ENCODE data around the gene UBE4B. TPM values are rescaled to one million over a fixed set of nuclear protein-coding genes. Genes with fewer than 3 reads are reported as not detected.

Gene UBE4B
- total and polyA plus RNA-seq, 2 of the 4 experiments (the other 2 are of a cell fraction), result 26.5 to 39.3 TPM

DNA sequence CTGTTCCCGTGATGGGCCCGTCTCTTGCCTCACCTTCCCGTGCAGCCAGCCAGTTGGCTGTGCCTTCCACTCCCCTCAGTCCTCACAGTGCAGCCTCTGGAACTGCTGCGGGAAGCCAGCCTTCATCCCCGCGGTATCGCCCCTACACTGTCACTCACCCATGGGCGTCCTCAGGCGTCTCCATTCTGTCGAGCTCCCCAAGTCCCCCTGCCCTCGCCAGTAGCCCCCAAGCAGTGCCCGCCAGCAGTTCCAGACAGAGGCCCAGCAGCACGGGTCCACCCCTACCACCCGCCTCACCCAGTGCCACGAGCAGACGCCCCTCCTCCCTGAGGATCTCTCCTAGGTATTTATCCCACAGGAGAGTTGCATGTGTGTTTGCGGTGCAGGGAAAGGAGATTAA, 73.5 kb downstream of the UBE4B start:
- no peak overlapping the region for H2AFZ ChIP-seq (replicated peaks; ENCODE audit: low read length, poor library complexity)
- no peak for TF ChIP-seq RFX5 (IDR thresholded peaks at IDR 0.05; ENCODE audit: low read depth, low read length)
- TF ChIP-seq CHD1 (IDR thresholded peaks at IDR 0.05; ENCODE audit: low read depth, low read length), result no peak
- no peak for TF ChIP-seq SMC3 (IDR thresholded peaks at IDR 0.05; ENCODE audit: low read depth, low read length)
- no peak for TF ChIP-seq BHLHE40 (IDR thresholded peaks at IDR 0.05; ENCODE audit: low read depth, low read length)
- no peak for TF ChIP-seq RAD21 (IDR thresholded peaks at IDR 0.05; ENCODE audit: low read length)
- TF ChIP-seq NFE2L2 (IDR thresholded peaks at IDR 0.05; ENCODE audit: low read depth, low read length), result no peak
- no peak for TF ChIP-seq MAZ (IDR thresholded peaks at IDR 0.05; ENCODE audit: borderline replicate concordance, low read depth, low read length)
- no peak for TF ChIP-seq FOS (IDR thresholded peaks at IDR 0.05; ENCODE audit: low read depth, low read length)
- TF ChIP-seq RCOR1 (IDR thresholded peaks at IDR 0.05; ENCODE audit: insufficient replicate concordance, low read length), result no peak
- no peak for TF ChIP-seq CEBPB (IDR thresholded peaks at IDR 0.05; ENCODE audit: low read depth, low read length)
- DNase-seq (no peak), ATAC-seq (ENCODE audit: low read depth) (no peak)
- no peak overlapping the region for H3K4me3 ChIP-seq (ENCODE audit: insufficient read depth, low read depth, low read length)
- H2BK15ac ChIP-seq (ENCODE audit: low read depth, low read length), result no peak overlapping the region
- H3K18ac ChIP-seq (ENCODE audit: low read depth, low read length), result no peak overlapping the region
- dilution Hi-C loops (cut with HindIII; ENCODE audit: low sequenced_read_pairs, unreplicated experiment), result no loop called here
- no peak overlapping the region for H3K4ac ChIP-seq (ENCODE audit: low read depth, low read length)
- BruUV-seq (replicated peaks), result no TSS peak
- H3K9me1 ChIP-seq (ENCODE audit: insufficient read depth, low read length), result peaks cover 24% of the 10 kb centered on the region
- POLR2A ChIA-PET (ENCODE audit: unreplicated experiment), result no interaction called here
- intact Hi-C loops (cut with micrococcal nuclease), result no loop called here
- H2BK20ac ChIP-seq (ENCODE audit: low read depth, low read length), result no peak overlapping the region
- H3K56ac ChIP-seq (ENCODE audit: extremely low read depth, insufficient read depth, low read length), result no peak overlapping the region
- H3K4me1 ChIP-seq (ENCODE audit: control insufficient read depth, insufficient read depth, low read length), result peaks cover 5% of the 10 kb centered on the region
- H4K5ac ChIP-seq (ENCODE audit: low read depth, low read length), result no peak overlapping the region
- peaks cover 30% of the 10 kb centered on the region for H3K36me3 ChIP-seq (ENCODE audit: control insufficient read depth, insufficient read depth, low read length)
- no peak overlapping the region for H4K8ac ChIP-seq (ENCODE audit: low read depth in 2 of 2, low read length in 2 of 2)
- H2AK9ac ChIP-seq (replicated peaks; ENCODE audit: low read depth, low read length, poor library complexity), result no peak overlapping the region
- in situ Hi-C loops (cut with MboI; ENCODE audit: low sequenced_read_pairs), result no loop called here
- WGBS, 2 experiments (ENCODE audit: extremely low coverage in 2 of 2, insufficient read length in 1 of 2), result 97% methylated on average over 9 of the region's 17 CpGs; no CpG with 5 or more reads in 1 of the 2 experiments
- CTCF ChIA-PET, result no interaction called here
- no peaks in the 10 kb centered on the region for H3K9me3 ChIP-seq (ENCODE audit: control insufficient read depth, insufficient read depth, low read length)
- H3K27me3 ChIP-seq (ENCODE audit: control insufficient read depth, insufficient read depth, low read length), result no peaks in the 10 kb centered on the region
- no peak overlapping the region for H3K14ac ChIP-seq (replicated peaks; ENCODE audit: low read depth, low read length)
- no peak overlapping the region for H2BK5ac ChIP-seq (ENCODE audit: low read depth, low read length, poor library complexity, severe bottlenecking)
- H4K20me1 ChIP-seq (ENCODE audit: insufficient read depth, low read length), result peaks cover 21% of the 10 kb centered on the region
- H3K27ac ChIP-seq (ENCODE audit: insufficient read depth, low read length), result no peak overlapping the region
- H2BK120ac ChIP-seq (ENCODE audit: low read depth, low read length), result no peak overlapping the region
- peaks cover 16 to 34% of the 10 kb centered on the region in 2 experiments for H3K79me1 ChIP-seq (ENCODE audit: low read depth in 1 of 2, low read length in 2 of 2)
- H3K9ac ChIP-seq (ENCODE audit: low read depth, low read length), result no peak overlapping the region
- H2AK5ac ChIP-seq (ENCODE audit: low read depth, low read length), result 0 out of 2 replicates have a peak overlapping the region, but pooled peaks have one; percentile 16
- no peak overlapping the region for H3K23ac ChIP-seq (ENCODE audit: low read depth, low read length)
- H3K4me2 ChIP-seq (ENCODE audit: low read depth, low read length), result no peak overlapping the region
- H4K91ac ChIP-seq (ENCODE audit: insufficient read depth, low read depth, low read length), result no peak overlapping the region
